GM12801 (cell line): ENCODE measurements around the gene RBFOX1.

ENCODE experiments used
- CTCF ChIP-seq: IDR thresholded peaks from one replicate; pipeline ENCODE4 v1.5.1; 2011; ENCODE audit warnings: control low read depth; ENCODE audit not compliant: insufficient read length; ENCODE audit errors: extremely low read depth

Gene RBFOX1

GRCh38 chr16:7382521-7382920 is 49.9 kb downstream of the RBFOX1 start:
- TF ChIP-seq CTCF = no peak

- TF ChIP-seq CTCF = no peak
Observed at GRCh38 chr16:7390974-7391373, 58.3 kb downstream of the RBFOX1 start.

- no peak for TF ChIP-seq CTCF
Observed at GRCh38 chr16:7391694-7392093, 59.0 kb downstream of the RBFOX1 start.

- TF ChIP-seq CTCF = no peak
Observed at GRCh38 chr16:7392206-7392605, 59.6 kb downstream of the RBFOX1 start.

- TF ChIP-seq CTCF = no peak
Observed at GRCh38 chr16:7393680-7394079, 61.0 kb downstream of the RBFOX1 start.

GRCh38 chr16:7394720-7395336 is 62.2 kb downstream of the RBFOX1 start:
- no peak for TF ChIP-seq CTCF

- TF ChIP-seq CTCF = no peak
Observed at GRCh38 chr16:7397901-7398300, 65.3 kb downstream of the RBFOX1 start.
